ENCODE data around the gene CBFA2T3.

Gene CBFA2T3

DNA sequence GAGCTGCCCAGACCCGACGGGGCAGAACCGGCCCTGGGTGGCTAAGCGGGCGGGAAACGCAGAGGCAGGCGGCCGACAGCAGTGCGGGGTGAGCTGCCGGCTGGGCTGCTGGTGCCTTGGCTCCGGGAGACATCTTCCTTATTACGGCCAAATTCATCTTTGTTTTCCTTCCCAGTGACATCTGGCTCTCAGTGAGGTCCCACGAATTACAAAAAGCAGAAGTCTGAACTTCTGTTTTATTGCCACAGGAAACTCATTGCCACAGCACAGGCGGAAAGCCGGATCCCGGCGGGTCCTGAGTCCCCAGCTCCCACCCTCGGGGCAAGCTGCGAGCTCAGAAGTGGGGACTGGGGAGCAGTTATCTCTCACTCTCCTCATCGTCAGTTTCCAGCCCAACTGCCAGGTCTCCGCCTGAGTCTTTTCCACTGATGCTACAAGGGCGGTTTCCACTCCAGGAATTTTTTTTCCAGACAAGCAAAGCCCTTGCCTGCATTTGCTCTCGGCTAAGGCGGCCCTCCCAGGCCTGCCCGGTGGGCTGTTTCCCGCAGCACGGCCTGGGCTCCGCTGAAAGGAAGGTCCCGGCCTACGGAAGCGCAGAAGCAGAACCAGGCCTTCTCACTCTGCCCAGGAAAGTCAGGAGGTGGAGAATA is 40.3 kb downstream of the CBFA2T3 start:
- DNase-seq: no peak

- no peak for DNase-seq
Measured at GRCh38 chr16:88936008-88936555, 40.9 kb downstream of the CBFA2T3 start.

DNA sequence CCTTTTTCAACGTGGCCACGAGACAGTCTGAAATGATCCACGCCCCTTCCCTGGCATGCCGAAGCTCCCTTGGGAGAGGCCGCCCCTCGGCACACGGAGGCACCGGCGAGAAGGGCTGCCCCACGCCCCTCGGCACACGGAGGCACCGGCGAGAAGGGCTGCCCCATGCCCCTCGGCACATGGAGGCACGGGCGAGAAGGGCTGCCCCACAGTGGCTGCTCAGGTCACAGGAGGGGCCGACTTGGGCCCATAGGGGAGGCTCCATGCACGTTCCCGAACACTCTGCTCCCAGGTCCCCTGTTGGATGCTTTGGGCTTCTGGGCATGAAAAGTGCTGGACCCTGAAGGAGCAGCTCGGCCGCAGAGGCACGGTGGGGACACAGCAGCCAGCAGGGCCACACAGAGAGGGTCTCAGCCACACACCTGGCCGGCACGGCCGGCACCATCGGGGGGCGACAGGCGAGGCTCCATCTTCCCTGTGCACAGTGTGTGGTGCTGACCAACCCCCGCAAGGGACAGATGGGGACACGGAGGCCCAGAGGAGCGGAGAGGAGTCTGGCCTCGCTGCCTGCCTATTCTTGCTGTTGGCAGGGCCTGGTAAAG is 42.8 kb downstream of the CBFA2T3 start:
- DNase-seq: no peak

DNA sequence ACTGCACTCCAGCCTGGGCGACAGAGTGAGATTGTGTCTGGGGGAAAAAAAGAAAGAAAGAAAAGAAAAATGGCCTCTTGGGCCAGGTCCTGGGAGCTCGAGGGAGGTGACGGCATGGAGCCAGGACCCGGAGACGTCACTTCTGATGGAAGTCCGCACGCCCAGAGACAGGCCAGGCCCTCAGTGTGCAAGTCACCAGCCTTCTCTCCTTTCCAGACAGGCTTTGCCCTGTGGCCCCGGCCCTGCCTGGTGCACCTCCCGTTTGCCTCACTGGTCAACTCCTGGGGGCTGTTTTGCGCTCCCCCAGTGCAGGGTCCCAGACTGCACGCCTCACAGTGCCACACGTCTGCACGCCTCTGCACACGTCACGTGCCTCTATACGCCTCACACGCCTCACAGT is 44.1 kb downstream of the CBFA2T3 start:
- DNase-seq: no peak

DNA sequence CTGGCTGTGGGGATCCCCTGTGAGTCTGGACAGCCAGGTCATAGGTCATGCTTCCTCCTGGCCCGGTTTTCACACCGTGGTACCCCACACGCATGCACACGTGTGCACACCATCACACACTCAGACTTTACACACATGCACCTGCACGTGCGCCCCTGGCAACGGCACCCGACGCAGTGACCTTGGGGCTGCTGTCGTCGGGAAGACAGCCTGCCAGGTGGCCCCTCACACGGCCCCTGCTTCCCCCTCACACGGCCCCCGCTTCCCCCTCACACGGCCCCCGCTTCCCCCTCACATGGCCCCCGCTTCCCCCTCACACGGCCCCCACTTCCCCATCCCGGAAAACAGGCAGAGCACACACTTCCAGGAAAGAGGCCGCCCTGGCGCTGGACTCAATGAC is 45.1 kb downstream of the CBFA2T3 start:
- no peak for DNase-seq

DNA sequence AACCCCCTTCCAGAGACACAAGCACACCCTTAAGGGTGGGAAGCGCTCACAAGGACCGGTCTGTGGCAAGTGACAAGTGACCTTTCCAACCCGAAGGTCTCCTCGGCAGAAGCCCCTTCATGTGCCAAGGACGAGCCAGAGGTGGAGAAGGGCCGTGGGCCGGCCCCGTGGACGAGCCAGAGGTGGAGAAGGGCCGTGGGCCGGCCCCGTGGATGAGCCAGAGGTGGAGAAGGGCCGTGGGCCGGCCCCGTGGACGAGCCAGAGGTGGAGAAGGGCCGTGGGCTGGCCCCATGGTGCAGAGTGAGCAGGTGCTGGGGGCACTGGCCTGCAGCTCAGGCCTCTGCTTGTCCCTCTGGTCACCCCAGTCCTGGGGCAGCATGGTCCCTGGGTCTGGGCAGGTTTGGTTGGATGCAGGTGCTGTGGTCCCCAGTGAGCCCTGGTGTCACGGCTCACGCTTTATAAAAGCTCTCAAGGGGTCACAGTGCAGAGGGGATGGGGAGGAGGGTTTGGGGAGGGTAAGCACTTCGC is 45.6 kb downstream of the CBFA2T3 start:
- DNase-seq: no peak

DNA sequence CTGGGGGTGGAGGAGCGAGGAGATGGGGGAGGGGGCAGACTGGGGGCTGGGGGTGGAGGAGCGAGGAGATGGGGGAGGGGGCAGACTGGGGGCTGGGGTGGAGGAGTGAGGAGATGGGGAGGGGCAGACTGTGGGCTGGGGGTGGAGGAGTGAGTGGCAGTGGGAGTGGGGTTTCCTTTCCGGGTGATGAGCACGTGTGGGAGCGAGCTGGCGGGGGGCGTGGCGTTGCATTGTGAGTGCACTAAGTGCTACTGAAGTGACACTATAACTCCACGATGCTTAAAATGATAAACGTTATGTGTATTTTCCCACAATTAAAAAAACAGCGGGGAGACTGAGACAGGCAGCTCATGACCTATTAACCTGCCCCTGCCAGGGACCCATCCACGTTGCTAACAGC is 46.3 kb downstream of the CBFA2T3 start:
- DNase-seq: no peak

GRCh38 chr16:88929091-88929445 is 47.9 kb downstream of the CBFA2T3 start:
- no peak for DNase-seq

- DNase-seq: no peak
Measured at GRCh38 chr16:88928405-88929090, 48.5 kb downstream of the CBFA2T3 start.

- no peak for DNase-seq
Measured at GRCh38 chr16:88927661-88928060, 49.3 kb downstream of the CBFA2T3 start.

GRCh38 chr16:88927010-88927409 is 50.0 kb downstream of the CBFA2T3 start:
- no peak for DNase-seq

- no peak for DNase-seq
Measured at GRCh38 chr16:88926374-88926990, 50.5 kb downstream of the CBFA2T3 start.

DNA sequence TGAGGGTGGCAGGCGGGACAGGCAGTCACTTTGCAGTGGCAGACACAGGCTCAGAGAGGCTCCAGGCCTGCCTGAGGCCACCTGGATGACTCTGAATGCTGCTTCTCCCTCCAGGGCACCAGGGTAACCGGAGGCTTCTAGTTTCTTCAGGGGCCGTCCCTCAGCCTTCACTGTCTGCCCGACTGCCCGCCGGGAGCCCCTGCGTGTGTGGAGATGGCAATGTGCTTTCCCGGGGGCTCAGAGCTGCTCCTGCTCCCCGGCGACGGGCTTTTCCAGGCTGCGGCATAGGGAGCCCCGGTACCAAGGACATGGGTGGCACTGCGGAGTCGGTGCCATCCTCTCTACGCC is 51.5 kb downstream of the CBFA2T3 start:
- DNase-seq: no peak

- no peak for DNase-seq
Measured at GRCh38 chr16:88924834-88925539, 52.0 kb downstream of the CBFA2T3 start.

- DNase-seq: no peak
Measured at GRCh38 chr16:88923926-88924833, 52.8 kb downstream of the CBFA2T3 start.

GRCh38 chr16:88923450-88923849 is 53.6 kb downstream of the CBFA2T3 start:
- no peak for DNase-seq

- DNase-seq: no peak
Measured at GRCh38 chr16:88922826-88923410, 54.1 kb downstream of the CBFA2T3 start.

DNA sequence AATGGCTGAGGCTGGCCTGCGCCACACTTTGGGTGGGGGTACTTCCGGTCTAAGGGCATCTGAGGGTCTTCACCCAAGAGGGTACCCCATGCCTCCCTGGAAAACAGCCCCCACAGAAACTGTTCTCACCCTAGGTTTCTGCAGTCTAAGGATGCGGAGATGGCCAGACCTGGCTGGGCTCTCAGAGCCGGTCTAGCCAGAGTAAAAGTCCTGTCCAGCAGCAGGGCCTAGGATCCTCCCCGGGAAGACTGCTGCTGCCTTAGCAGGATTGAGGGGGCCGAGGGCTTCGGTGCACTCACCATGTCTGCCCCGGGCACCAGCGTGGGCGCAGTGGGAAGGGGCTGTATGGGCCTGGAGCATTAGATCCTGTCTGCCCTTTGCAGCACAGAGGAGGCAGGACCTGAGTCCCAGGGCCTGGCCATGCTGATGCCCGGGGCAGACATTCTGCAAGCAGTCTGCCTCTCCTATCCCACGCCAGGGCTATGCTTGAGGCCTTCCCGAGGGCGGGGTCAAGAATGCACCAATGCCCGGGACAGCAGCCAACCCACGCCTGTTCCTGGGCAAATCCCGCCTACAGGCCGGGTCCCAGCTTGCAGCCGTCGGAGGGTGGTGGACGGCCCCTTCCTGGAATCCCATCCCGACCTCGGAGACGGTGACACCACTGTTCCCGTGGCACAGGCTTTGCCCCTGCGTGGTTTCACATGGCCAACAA is 54.7 kb downstream of the CBFA2T3 start:
- DNase-seq: no peak

- DNase-seq: no peak
Measured at GRCh38 chr16:88921591-88921990, 55.4 kb downstream of the CBFA2T3 start.

Measured in NCI-H1417 treated with DMSO at 0.1 percent for 48 hours (cell line).